Muscle layer of colon (tissue), 2 donors: Measurements from ENCODE around the gene SYCP3.

ENCODE experiments used
- H3K27ac ChIP-seq: one replicate; pipeline ENCODE4 v1.7.0; 2013; ENCODE audit warnings: low read depth, mild to moderate bottlenecking, low read length, moderate library complexity
- H3K27me3 ChIP-seq, 2 donors: one replicate each; pipeline ENCODE4 v1.7.0; 2013; ENCODE audit warnings: low read length in 2 of 2, mild to moderate bottlenecking in 2 of 2; ENCODE audit not compliant: insufficient read depth in 2 of 2, control insufficient read depth in 1 of 2
- H3K36me3 ChIP-seq: one replicate; pipeline ENCODE4 v1.7.0; 2013; ENCODE audit warnings: mild to moderate bottlenecking, low read length; ENCODE audit not compliant: insufficient read depth
- H3K4me1 ChIP-seq: one replicate; pipeline ENCODE4 v1.7.0; 2013; ENCODE audit warnings: mild to moderate bottlenecking, low read length; ENCODE audit not compliant: insufficient read depth
- H3K4me3 ChIP-seq, 2 donors: one replicate each; pipeline ENCODE4 v1.7.0; 2013; ENCODE audit warnings: low read length in 2 of 2, low read depth in 1 of 2, mild to moderate bottlenecking in 1 of 2, moderate library complexity in 1 of 2
- H3K9ac ChIP-seq: one replicate; pipeline ENCODE4 v1.7.0; 2013; ENCODE audit warnings: low read length
- H3K9me3 ChIP-seq: one replicate; pipeline ENCODE4 v1.7.0; 2013; ENCODE audit warnings: mild to moderate bottlenecking, low read length
- donor health status: abdominal sarcoma.
- donor health status: Adenocarcinoma of cecum.

Gene SYCP3

DNA sequence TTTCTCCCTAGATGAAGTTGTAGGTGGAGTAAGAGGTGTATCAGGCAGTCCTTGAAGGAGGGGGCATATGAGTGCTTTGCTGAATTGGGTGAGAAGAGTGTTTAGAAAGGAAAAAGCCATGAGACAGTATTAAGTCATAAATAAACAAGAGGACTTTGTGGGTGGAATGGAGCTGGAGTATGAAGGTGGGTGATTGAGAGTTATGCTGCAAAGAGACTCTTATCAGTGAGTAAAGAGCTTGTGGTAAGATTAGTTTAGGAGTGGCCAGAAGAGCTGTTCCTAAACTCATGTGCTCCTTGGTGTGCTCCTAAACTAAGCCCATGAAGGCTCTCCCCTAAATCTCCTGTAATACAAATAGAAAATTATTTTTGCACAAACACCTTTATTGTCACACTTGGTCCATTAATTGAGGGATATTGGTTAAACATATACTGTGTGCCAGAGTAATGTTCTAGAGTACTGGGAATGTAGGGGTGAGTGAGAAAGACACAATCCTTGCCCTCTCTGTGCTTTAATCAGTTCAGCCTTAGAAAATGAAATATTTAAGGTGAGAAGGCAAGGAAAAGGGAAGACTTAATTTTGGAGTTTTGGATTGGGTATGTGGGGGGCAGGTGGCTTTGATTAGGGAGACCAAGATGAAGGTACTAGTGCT is 32.0 kb downstream of the SYCP3 start:
- Histone ChIP-seq H3K4me1 (peaks cover under 1% of the 10 kb centered on the region), H3K27ac (no peak overlapping the region), H3K36me3 (no peaks in the 10 kb centered on the region), H3K4me3 (no peak overlapping the region), H3K9me3 (no peaks in the 10 kb centered on the region), H3K27me3 (no peaks in the 10 kb centered on the region), H3K9ac (no peak overlapping the region)

DNA sequence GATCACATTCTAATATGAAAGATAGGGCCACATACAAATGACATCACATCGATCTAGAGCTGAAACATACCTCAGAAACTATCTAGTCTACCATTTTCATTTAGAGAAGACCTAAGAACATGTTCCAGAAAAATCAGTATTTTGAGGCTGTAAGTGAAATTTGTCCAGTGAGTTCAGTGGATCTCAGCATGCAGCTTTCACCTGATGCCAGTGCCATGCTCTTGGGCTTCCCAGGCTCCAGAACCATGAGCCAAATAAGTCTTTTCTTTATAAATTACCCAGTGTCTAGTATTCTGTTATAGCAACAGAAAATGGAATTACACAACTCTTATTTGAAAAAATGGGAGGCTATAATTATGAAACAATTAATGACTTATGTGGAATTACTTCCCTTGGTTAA is 32.9 kb downstream of the SYCP3 start:
- no peak overlapping the region for H3K4me3 ChIP-seq
- no peak overlapping the region for H3K27ac ChIP-seq
- no peaks in the 10 kb centered on the region for H3K4me1 ChIP-seq

DNA sequence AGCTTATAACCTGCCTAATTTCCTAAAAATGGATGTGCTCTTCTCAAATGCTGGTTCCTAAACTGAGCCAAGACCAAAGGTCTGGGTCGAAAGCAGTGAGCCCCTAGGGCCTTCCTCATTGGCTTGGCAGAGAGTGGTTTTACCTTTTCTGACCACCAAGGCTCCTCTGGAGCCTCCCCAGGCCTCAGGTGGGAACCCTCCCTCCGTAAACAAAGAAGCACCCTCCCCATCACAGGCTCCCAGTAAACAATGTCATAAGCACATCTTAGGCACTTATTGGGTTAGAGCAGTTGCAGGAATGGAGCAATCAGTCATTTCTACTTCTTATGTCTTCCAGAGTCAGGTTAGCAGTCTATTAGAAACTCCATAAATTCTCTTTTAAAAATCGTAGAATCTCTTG is 35.8 kb downstream of the SYCP3 start:
- no peaks in the 10 kb centered on the region for H3K9me3 ChIP-seq
- H3K4me1 ChIP-seq = peaks cover 12% of the 10 kb centered on the region
- no peak overlapping the region for H3K4me3 ChIP-seq
- no peaks in the 10 kb centered on the region for H3K36me3 ChIP-seq
- H3K27ac ChIP-seq = no peak overlapping the region
- H3K9ac ChIP-seq = no peak overlapping the region
- H3K27me3 ChIP-seq = no peaks in the 10 kb centered on the region

More for the DNA sequence above, 32.9 kb downstream of the SYCP3 start:
- no peaks in the 10 kb centered on the region for H3K27me3 ChIP-seq
- H3K9ac ChIP-seq = no peak overlapping the region
- no peaks in the 10 kb centered on the region for H3K9me3 ChIP-seq
- no peaks in the 10 kb centered on the region for H3K36me3 ChIP-seq

DNA sequence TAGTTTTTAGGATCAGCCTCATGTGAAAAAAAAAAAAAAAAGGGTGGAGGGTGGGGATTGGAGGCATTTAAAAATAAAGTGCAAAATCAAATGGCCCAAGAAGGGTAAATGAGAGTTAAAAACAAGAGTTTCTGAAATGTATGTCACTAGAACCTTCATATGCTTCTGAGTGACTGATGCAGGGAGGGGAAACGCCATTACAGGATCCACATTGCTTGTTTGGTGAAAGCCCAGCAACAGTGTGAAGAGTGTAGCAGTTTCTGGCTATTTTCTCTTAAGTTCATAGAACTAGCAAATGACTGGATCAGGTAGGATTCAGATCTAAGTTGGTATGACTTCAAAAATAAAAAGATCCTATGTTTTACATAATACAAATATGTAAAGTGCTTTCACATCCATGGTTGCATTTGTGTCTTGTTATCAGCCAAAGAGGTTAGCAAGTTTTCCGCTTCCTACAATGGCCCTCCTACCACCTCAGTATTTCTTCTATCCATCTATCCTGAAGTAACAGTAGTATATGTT is 38.9 kb downstream of the SYCP3 start:
- H3K4me3 ChIP-seq = no peak overlapping the region
- H3K9me3 ChIP-seq = no peaks in the 10 kb centered on the region
- H3K27ac ChIP-seq = no peak overlapping the region
- H3K9ac ChIP-seq = no peak overlapping the region
- H3K27me3 ChIP-seq = no peaks in the 10 kb centered on the region
- H3K4me1 ChIP-seq = peaks cover 26% of the 10 kb centered on the region
- H3K36me3 ChIP-seq = no peaks in the 10 kb centered on the region

DNA sequence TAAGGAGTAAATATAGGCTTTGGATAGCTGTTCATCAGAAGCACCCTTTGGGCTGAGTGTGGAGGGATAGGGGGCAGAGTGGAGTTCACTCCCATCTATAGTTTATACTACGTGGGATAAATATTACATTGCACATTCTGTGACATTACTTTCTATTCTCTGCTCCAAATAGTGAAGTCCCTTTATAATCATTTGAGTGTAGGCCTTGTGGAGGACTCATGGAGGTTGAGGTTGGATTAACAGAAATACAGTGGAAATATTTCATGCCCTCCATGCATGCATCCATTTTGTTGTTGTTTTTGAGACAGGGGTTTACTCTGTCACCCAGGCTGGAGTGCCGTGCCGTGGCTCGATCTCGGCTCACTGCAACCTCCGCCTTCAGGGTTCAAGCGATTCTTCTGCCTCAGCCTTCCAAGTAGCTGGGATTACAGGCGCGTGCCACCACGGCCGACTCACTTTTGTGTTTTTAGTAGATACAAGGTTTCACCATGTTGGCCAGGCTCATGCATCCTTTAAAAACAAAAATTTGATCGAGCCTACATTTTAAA is 40.4 kb downstream of the SYCP3 start:
- H3K27me3 ChIP-seq = no peaks in the 10 kb centered on the region
- no peaks in the 10 kb centered on the region for H3K36me3 ChIP-seq
- peak overlapping the region; percentile 88 for H3K27ac ChIP-seq
- H3K9me3 ChIP-seq = no peaks in the 10 kb centered on the region
- peak overlapping the region; percentile 90 to 92 for H3K4me3 ChIP-seq
- peaks cover 26% of the 10 kb centered on the region for H3K4me1 ChIP-seq
- peak overlapping the region; percentile 79 for H3K9ac ChIP-seq

DNA sequence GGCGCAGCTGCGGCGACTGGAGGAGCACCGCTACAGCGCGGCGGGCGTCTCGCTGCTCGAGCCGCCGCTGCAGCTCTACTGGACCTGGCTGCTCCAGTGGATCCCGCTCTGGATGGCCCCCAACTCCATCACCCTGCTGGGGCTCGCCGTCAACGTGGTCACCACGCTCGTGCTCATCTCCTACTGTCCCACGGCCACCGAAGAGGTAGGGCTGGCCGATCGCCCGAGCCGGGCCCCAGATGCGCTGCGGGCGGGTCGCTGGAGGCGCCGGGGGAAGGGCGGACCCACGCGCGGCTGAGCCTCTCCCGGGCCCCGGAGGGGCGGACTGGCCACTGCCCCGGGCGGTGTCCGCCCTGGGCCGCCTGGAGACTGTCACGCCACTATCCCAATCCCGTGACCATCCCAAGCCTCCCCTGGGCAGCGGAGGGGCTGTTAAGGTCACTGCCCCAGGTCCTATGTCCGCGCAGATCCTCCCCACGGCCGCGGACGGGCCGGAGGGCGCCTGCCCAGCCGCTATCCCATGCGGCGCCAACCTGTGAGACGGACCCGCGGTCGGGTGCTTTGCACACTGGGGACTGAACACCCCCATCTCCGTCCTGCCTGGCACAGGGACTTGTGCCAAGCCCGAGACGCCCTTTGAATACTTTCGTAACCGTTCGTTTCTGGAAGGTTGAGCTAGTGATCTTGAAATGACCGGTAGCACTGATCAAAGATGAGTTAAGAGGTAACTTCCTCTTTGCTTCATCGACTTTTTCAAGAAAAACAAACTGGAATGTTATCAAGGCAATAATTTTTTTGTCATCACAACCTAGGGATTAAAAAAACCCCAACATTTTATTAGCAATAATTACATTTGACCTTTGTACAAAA is 41.1 kb downstream of the SYCP3 start:
- peak overlapping the region; percentile 88 for H3K27ac ChIP-seq
- H3K27me3 ChIP-seq = no peaks in the 10 kb centered on the region
- H3K4me1 ChIP-seq = peaks cover 26% of the 10 kb centered on the region
- peak overlapping the region; percentile 90 to 92 for H3K4me3 ChIP-seq
- no peaks in the 10 kb centered on the region for H3K9me3 ChIP-seq
- no peaks in the 10 kb centered on the region for H3K36me3 ChIP-seq
- peak overlapping the region; percentile 79 for H3K9ac ChIP-seq

DNA sequence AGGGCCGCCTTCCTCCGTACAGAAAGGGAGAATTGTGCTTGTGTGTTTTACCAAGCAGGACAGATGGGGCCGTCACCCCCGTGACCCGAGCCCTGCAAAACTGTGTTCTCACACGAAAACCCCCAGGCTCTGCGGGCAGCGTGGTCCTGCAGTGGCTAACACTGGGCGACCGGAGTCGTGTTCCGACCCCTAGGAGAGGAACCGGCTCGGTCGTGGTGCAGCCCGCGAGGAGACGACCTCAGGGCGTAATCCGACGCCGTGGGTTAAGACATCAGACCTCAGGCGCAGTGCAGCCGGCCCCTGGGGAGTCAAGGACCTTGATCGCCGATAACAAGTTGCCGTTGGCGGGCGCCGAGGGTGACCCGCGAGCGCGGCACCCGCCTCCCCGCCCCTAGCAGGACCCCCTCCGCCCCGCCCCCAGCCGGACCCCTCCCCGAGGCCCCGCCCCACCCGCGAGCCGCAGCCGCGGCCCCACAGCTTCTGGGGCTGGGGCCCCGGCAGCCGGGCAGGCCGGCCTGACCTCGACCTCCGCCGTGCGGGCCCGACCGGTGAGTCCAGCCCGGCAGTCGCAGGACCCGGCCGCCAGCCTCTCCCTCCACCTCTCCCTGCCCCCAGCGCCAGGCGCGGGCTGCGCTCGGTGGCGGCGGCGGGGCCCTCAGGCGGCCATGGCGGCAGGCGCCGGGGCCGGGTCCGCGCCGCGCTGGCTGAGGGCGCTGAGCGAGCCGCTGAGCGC is 41.9 kb downstream of the SYCP3 start, which contains the start of gene CHPT1:
Gene CHPT1 (plus strand): TSS at position 444 of the 733 bp plus-strand sequence. CDS start 222 bp downstream, at position 666.
- no peaks in the 10 kb centered on the region for H3K27me3 ChIP-seq
- H3K27ac ChIP-seq = peak within 1 kb of the TSS; percentile 88
- H3K4me3 ChIP-seq = peak within 1 kb of the TSS; percentile 90 to 92
- peak within 1 kb of the TSS; percentile 79 for H3K9ac ChIP-seq
- H3K4me1 ChIP-seq = peaks cover 26% of the 10 kb centered on the region
- no peaks in the 10 kb centered on the region for H3K9me3 ChIP-seq
- no peaks in the 10 kb centered on the region for H3K36me3 ChIP-seq

DNA sequence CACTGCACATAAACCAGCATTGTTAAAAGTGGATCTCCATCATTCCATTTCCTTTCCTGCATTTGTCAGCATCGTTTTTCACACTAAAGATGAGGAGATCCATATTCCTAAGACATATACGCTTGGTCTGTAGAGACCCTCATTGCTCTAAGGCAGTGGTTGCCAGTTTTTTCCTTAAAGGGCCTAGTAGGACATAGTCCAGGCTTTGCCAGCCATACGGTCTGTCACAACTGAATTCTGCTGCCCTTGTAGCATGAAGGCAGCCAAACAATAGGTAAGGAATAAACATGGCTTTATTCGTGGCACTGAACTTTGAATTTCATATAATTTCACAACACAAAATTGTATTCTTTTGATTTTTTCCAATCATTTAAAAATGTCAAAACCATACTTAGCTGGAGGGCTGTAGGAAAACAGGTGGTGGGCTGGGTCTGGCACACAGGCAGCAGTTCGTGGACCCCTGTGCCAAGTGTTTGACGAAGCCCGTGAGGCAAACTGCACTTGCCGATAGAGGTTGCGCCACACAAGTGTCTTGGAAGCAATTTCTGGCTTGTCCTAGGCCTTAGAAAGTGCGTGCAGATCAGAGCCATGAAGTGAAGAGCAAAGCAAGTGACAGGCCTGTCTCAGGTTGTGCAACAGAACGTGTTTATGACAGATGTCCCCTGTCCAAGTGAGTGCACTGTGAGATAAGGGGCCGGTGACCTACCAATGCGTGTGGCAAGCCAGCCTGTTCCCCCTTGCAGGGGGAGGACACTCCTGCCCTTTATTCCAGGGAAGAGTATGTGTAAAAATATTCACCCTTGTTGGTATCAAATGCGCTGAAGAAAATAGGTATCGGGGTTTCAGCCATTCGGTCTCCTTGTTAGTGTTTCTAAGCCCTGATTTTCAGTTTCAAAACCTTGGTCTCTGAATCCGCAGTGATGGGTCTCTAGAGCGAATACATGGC is 42.7 kb downstream of the SYCP3 start:
- Histone ChIP-seq H3K27ac (peak overlapping the region; percentile 77), H3K9ac (peak overlapping the region; percentile 73), H3K9me3 (no peaks in the 10 kb centered on the region), H3K27me3 (no peaks in the 10 kb centered on the region), H3K36me3 (no peaks in the 10 kb centered on the region), H3K4me1 (peaks cover 26% of the 10 kb centered on the region), H3K4me3 (peak overlapping the region; percentile 77 to 90)

DNA sequence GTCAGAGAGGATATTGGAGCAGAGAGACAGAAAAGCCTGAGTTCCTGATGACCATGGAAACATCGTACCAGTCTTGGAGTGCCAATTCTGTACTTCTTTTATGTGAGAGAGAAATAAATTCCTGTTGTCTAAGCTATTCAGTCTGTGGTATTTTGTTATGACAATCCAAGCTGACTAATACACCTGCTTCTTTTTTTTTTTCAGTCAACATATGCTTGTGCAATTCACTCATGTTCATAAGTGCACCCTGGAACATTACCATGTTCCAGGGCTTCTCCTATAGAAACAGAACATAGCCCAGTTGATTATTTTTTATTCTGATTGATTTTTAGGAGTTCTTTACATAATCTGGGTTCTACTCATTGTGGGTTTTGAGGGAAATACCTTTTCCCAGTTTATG is 43.6 kb downstream of the SYCP3 start:
- H3K27ac ChIP-seq = no peak overlapping the region
- H3K9ac ChIP-seq = no peak overlapping the region
- no peaks in the 10 kb centered on the region for H3K36me3 ChIP-seq
- no peaks in the 10 kb centered on the region for H3K27me3 ChIP-seq
- peaks cover 26% of the 10 kb centered on the region for H3K4me1 ChIP-seq
- H3K9me3 ChIP-seq = no peaks in the 10 kb centered on the region
- H3K4me3 ChIP-seq = no peak overlapping the region

DNA sequence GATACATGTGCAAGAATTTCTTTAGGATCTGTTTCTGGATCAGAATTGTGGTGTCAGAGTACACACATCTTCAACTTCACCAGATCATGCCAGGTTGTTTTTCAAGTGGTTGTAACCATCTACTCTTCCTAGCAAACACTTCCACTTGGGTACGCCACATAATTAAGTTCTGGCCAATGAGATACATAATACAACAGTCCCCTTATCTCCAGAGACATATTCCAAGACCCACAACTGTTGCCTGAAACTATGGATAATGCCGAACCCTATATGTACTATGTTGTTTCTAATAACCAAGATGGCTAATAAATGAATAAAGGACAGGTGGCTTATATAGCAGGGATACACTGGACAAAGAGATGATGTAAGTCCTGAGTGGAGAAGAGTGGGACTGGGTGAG is 44.3 kb downstream of the SYCP3 start:
- Histone ChIP-seq H3K4me3 (no peak overlapping the region), H3K9me3 (no peaks in the 10 kb centered on the region), H3K9ac (no peak overlapping the region), H3K36me3 (no peaks in the 10 kb centered on the region), H3K27ac (no peak overlapping the region), H3K4me1 (peaks cover 19% of the 10 kb centered on the region), H3K27me3 (no peaks in the 10 kb centered on the region)
